ENCODE measurements around the gene DCST1.

Gene DCST1

GRCh38 chr1:155012776-155013602 is 20.6 kb upstream of the DCST1 start:
- no peak for DNase-seq (ENCODE audit: low read depth in 2 of 2)

- no peak for DNase-seq (ENCODE audit: low read depth in 2 of 2)
These were observed 20.0 kb upstream of the DCST1 start for GRCh38 chr1:155013632-155014031.

- DNase-seq (ENCODE audit: low read depth in 2 of 2), result no peak
These were observed 18.7 kb upstream of the DCST1 start for GRCh38 chr1:155014709-155015508.

- DNase-seq (ENCODE audit: low read depth in 2 of 2), result no peak
These were observed 17.9 kb upstream of the DCST1 start for GRCh38 chr1:155015527-155016230.

- no peak for DNase-seq (ENCODE audit: low read depth in 2 of 2)
These were observed 17.3 kb upstream of the DCST1 start for GRCh38 chr1:155016231-155016831.

GRCh38 chr1:155017041-155017945 is 16.3 kb upstream of the DCST1 start:
- DNase-seq (ENCODE audit: low read depth in 2 of 2), result peak; percentile 85 to 87

GRCh38 chr1:155017946-155018316 is 15.7 kb upstream of the DCST1 start:
- DNase-seq (ENCODE audit: low read depth in 2 of 2), result no peak

- no peak for DNase-seq (ENCODE audit: low read depth in 2 of 2)
These were observed 14.8 kb upstream of the DCST1 start for GRCh38 chr1:155018617-155019348.

GRCh38 chr1:155019377-155020245 is 14.0 kb upstream of the DCST1 start:
- no peak for DNase-seq (ENCODE audit: low read depth in 2 of 2)

GRCh38 chr1:155022136-155022926 is 11.3 kb upstream of the DCST1 start:
- no peak for DNase-seq (ENCODE audit: low read depth in 2 of 2)

GRCh38 chr1:155022927-155023236 is 10.7 kb upstream of the DCST1 start:
- DNase-seq (ENCODE audit: low read depth in 2 of 2), result no peak

- no peak for DNase-seq (ENCODE audit: low read depth in 2 of 2)
These were observed 10.0 kb upstream of the DCST1 start for GRCh38 chr1:155023627-155024026.

- DNase-seq (ENCODE audit: low read depth in 2 of 2), result no peak
These were observed 9.3 kb upstream of the DCST1 start for GRCh38 chr1:155024315-155024714.

- DNase-seq (ENCODE audit: low read depth in 2 of 2), result no peak
These were observed 7.5 kb upstream of the DCST1 start for GRCh38 chr1:155026154-155026553.

GRCh38 chr1:155026588-155026987 is 7.0 kb upstream of the DCST1 start:
- DNase-seq (ENCODE audit: low read depth in 2 of 2), result no peak

GRCh38 chr1:155029513-155030242 is 3.9 kb upstream of the DCST1 start:
- no peak for DNase-seq (ENCODE audit: low read depth in 2 of 2)

- no peak for DNase-seq (ENCODE audit: low read depth in 2 of 2)
These were observed 3.3 kb upstream of the DCST1 start for GRCh38 chr1:155030243-155030795.

GRCh38 chr1:155030899-155031298 is 2.7 kb upstream of the DCST1 start:
- DNase-seq (ENCODE audit: low read depth in 2 of 2), result no peak
